ENCODE results near the gene RNF150.
"Not testable (repeated sequence)": the region's sequence is repeated elsewhere in the genome, so short reads cannot be mapped to it uniquely, and the experiment has no call there.

The RNF150 gene

DNA sequence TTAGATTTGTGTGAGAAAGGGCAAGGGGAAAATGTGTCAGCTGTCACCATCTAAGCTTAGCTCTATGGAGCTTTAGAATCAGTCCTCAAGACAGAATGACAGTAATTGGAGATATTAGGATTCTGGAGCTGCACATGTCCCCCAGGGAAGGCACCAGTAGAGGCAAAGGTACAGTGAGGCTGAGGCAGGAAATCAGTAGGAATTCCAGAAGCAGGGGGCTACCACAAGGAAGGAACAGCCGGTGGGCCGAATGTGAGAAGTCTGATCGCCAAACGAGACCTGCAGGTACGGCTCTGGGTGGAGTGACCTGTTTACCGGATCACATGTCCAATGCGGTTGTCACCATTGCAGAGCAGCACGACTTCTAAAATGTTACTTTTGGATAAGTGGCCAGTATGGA is 52.6 kb downstream of the RNF150 start:
- Histone ChIP-seq H3K4me3 (no peak overlapping the region), H3K27ac (no peak overlapping the region)

- no peak overlapping the region for H3K27ac ChIP-seq
- no peak overlapping the region for H3K4me3 ChIP-seq
Observed at GRCh38 chr4:141079393-141079930, 53.8 kb downstream of the RNF150 start.

DNA sequence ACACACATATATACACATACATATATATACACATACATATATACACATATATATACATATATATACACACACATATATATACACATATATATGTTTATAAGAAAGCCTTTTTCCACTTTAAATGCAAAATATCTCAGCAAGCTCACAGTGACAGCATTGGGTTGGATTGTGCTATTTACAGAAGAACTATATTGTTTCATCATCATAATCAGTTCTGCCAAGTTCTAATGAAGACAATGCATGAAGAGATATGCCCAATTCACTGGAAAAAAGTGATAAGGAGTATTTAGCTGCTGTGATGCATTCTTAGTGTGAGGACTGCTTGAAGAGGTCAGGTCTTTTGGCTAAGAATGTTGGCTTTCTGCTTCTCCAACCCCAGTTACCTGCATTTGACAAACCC is 54.4 kb downstream of the RNF150 start:
- Histone ChIP-seq H3K4me3 (no peak overlapping the region), H3K27ac (no peak overlapping the region)

DNA sequence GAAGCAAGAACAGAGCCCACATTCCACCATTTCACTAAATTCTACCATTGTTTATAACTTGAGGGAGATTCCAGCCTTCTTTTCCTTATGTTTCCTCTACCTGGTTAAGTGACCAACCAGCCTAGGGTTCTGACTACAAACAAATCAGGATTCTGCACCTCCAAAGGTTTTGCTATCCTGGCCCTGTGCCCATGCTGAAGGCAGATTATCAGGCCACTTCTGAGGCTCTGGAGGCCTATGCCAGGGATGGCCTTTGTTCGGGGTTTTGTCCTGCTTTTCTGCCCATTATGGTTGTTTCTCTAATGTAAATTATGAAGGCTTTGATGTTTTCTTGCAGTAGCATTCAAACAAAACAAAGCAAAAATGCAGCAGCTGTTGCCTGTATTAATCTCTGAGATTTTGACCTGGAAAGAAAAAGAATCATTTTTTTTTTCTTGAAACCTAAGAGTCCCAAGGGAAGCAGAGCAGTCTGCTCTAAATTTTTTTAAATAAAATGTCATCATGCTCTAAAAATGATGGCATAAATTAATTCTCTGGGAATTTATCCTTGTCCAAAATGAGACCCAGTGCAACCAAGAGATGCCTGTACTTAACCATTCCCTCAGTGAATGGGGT is 55.6 kb downstream of the RNF150 start:
- Histone ChIP-seq H3K4me3 (no peak overlapping the region), H3K27ac (no peak overlapping the region)

DNA sequence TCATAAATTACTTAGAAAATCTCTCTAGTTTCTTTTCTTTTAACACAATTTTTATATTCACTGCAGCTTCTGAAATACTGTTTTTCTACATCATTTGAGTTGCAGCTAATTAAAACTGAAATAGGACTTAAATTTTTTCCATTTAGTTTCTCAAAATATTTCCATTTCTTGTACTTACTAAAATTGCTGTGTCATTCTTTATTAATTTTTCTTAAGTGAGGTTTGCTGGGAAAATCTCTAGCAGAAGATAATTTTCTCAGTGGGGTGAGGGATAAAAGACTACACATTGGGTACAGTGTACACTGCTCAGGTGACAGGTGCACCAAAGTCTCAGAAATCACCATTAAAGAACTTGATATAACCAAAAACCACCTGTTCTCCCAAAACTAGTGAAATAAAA is 57.7 kb downstream of the RNF150 start:
- H3K27ac ChIP-seq: no peak overlapping the region

DNA sequence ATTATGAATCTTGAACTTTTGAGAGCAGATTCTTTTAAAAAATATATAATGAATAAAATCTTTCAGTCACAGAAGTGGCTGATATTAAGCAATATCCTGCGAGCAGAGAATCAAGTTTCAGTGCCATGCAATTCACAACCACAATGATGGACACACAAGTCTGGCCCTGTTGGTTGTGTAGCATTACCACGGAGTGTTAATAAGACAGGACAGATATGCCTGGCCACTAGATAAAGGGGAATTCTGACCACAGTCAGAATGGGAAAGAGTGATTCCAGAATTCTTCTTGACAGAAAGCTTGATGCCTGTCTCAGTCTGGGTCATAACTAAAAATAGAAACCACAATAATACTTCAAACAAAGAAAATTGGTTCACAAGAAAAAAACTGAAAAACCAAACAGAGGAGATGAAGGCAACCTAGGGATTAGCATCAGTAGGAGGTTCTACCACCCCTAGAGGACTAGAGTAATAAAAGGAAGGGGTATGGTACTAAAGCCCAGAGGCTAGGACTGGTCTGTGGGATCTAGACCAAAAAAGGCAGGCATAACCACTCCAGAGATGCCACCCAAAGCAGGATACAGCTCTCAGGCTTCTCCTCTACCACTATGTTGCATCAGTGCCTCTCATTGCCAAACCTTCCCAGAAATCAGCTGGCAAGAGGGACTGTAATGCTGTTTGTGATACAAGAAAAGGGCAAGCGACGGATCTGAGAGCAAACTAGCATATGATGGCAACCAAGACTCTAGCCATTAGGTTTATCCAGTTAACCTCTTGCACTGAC is 59.0 kb downstream of the RNF150 start:
- Histone ChIP-seq H3K4me3 (no peak overlapping the region), H3K27ac (no peak overlapping the region)

More for the DNA sequence above, 57.7 kb downstream of the RNF150 start:
- no peak overlapping the region for H3K4me3 ChIP-seq

- Histone ChIP-seq H3K4me3 (no peak overlapping the region), H3K27ac (no peak overlapping the region)
Observed at GRCh38 chr4:141066690-141067089, 66.6 kb downstream of the RNF150 start.

- Histone ChIP-seq H3K4me3 (no peak overlapping the region), H3K27ac (no peak overlapping the region)
Observed at GRCh38 chr4:141065872-141066271, 67.4 kb downstream of the RNF150 start.

- Histone ChIP-seq H3K4me3 (no peak overlapping the region), H3K27ac (no peak overlapping the region)
Observed at GRCh38 chr4:141062651-141063050, 70.6 kb downstream of the RNF150 start.

DNA sequence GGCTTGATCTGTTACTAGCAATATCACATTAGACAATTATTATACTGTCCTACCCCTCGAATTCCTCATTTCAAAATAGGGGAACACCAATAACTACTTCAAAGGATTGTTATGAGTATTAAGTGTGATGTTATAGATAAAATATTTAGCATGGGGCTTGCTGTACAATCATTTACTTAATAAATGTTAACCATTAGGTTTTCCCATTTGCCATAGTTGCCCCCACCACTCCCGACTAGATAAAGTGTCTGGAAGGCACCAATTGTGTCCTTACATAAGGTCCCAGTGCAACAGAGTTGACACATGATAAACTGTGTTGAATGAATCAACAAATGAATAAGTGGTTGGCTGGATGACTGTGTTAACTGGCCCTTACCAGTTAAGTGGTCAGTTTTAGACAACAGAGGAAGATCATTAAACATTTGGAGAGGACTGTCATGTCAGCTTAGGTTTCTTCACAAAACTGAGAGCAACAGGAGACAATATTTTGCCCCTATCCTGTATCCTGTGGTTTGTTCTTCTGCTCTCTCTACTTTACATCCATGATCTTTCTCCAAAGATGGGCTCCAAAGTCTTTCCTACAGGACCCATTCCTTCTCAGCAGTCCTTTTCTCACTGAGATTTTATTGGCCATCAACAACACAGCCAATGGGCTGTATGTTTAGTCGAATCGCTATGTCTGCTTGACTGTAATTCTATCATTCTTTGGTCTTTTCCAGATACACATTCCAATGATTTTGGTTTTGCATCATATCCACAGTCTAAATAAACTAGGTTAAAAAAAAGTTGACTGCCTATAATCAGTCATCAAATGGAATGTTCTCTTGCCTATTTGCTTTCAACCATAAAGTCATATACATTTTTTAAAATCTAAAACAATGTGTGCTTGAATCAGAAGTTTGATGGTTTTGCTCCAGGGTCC is 74.4 kb downstream of the RNF150 start:
- H3K27ac ChIP-seq: no peak overlapping the region

DNA sequence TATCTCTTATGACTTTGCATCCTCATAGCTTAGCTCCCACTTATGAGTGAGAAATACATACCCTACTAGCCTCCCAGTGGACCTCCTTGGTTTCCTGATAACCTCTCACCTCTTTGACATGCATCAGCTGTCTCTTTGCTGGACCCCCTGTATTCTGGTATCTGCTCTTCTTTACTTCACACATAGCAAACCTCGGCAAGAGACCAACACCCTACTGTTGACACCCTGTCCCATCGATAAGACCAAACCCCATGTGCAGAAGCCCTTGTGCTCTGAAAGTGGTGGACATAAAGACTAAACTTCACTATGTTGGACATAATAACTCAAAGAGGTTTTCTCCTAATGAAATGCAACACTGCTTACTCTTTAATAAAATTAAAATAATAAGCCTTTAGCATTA is 75.7 kb downstream of the RNF150 start:
- no peak overlapping the region for H3K4me3 ChIP-seq
- no peak overlapping the region for H3K27ac ChIP-seq

More for the DNA sequence above, 74.4 kb downstream of the RNF150 start:
- H3K4me3 ChIP-seq: no peak overlapping the region

DNA sequence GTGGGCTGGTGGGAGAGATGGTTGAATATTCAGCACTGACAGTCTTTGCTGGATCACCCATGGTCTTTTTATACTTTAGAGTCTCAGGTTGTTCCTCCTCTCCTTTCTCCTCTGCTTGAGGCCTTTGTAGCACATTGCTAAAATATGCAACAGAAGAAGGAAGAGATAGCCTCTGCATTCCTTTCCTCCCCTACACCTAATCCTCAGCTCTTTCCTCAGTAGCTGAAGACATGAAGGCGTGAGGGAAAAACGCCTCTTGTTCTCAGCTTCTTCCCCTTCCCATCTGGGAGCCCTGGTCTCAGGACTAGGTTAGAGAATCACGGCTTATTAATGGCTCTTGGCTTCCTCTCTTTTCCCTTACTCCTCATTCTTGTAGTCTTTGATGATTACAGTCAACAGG is 76.8 kb downstream of the RNF150 start:
- Histone ChIP-seq H3K4me3 (no peak overlapping the region), H3K27ac (no peak overlapping the region)

GRCh38 chr4:141054446-141054845 is 78.8 kb downstream of the RNF150 start:
- Histone ChIP-seq H3K4me3 (no peak overlapping the region), H3K27ac (no peak overlapping the region)

DNA sequence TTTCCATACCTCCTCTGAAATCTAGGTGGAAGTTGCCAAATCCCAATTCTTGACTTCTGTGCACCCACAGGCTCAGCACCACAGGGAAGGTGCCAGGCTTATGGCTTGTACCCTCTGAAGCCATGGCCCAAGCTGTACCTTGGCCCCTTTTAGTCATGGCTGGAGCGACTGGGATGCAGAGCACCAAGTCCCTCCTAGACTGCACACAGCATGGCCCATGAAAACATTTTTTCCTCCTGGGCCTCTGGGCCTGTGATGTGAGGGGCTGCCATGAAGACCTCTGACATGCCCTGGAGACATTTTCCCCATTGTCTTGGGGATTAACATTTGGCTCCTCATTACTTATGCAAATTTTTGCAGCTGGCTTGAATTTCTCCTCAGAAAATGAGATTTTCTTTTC is 82.3 kb downstream of the RNF150 start:
- H3K4me3 ChIP-seq, H3K27ac ChIP-seq: not testable (repeated sequence)

DNA sequence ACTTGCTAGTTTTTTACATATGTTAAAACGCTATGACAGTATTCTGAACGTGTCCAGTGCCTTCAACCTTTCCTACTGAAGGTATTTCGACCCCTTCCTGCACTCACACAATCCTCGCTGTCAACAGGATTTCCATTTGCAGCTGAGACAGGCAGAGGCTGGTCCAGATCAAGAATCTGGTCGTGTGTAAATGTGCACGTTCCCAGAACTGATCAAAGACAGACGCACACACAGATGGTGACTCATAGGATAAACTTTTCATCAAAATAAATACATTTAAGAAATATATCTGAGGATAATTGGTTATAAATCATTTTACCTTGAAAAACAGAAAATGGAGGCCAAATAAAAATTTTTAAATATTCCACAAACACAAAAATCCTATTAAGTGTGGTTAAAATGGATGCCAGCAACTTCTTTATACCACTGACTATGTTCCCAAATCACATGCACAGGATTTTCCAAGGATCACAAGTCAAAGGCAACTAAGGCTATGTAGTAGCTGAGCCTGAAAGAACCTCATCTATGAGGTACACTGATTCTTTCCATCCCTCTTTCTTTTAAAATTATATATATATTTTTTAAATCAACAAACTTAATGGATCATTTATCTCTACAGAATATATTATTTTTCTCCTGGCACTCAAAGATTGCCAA is 85.9 kb downstream of the RNF150 start:
- H3K4me3 ChIP-seq: no peak overlapping the region
- H3K27ac ChIP-seq: no peak overlapping the region

GRCh38 chr4:141046255-141046654 is 87.0 kb downstream of the RNF150 start:
- no peak overlapping the region for H3K27ac ChIP-seq
- no peak overlapping the region for H3K4me3 ChIP-seq

DNA sequence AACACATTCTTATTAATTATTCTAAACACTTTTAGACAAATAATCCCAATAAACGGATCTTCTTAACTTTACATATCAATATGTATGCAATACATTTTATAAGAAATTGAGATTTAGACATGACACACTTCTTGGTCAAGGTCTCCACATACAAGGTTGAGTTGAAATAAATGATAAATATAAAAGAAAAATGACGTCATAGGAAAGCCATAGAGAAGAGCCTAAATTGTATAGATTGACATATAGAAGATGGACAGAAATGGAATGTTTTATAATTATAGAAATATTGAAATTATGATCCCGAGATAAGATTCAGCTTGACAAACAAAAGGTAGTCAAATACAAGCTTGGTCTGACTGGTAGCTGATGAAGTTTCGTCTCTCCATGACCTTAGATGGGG is 87.4 kb downstream of the RNF150 start:
- H3K27ac ChIP-seq: no peak overlapping the region

GRCh38 chr4:141041021-141041476 is 92.2 kb downstream of the RNF150 start:
- Histone ChIP-seq H3K27ac (no peak overlapping the region), H3K4me3 (no peak overlapping the region)

More for the DNA sequence above, 87.4 kb downstream of the RNF150 start:
- no peak overlapping the region for H3K4me3 ChIP-seq

DNA sequence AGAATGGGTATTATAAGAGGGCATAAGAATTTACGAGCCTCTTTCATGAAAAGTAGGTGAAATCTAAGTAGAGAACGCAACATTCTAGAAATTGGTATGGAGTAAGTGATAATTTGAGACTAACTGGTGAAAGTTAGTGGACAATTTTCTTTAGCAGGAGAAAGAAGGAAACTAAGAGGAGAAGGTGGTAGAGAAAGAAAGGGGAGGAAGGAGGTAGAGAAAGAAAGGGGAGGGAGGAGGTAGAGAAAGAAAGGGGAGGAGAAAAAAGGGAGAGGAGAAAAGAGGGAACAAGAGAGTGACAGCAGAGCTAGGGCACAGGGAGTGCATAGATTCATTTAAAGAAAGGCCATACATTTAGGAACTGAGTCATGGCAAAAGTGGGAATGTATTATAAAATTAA is 94.1 kb downstream of the RNF150 start:
- Histone ChIP-seq H3K27ac (peak overlapping the region in 1 of 21 experiments; percentile 6), H3K4me3 (no peak overlapping the region)

GRCh38 chr4:141038428-141038827 is 94.8 kb downstream of the RNF150 start:
- Histone ChIP-seq H3K4me3 (no peak overlapping the region), H3K27ac (no peak overlapping the region)

Data from skin epidermis (tissue), 12 donors.